Adrenal gland (tissue), 12 donors: ENCODE measurements around the gene S100A8. TPM values are rescaled to one million over a fixed set of nuclear protein-coding genes. Genes with fewer than 3 reads are reported as not detected.

Experiments
- DNase-seq, 7 donors: peaks; one replicate each; pipeline ENCODE4 v3.0.0-alpha.2; 2019 to 2020
- H3K27ac ChIP-seq, 5 donors: fragments of 200-600 bp; sonication (generic) in 4 of 5; 1 replicate in 3 of 5; 2 replicates in 2 of 5; pipeline versions ENCODE4 v1.5.1 to v1.8.0; 2016 to 2020; ENCODE audit warnings: mild to moderate bottlenecking in 1 of 5
- H3K27me3 ChIP-seq: fragments of 200-600 bp; 2 replicates; pipeline ENCODE4 v1.8.0; 2021
- H3K36me3 ChIP-seq, 2 donors: fragments of 200-600 bp; replicated peaks in 1 of 2; 1 replicate in 1 of 2; 2 replicates in 1 of 2; pipeline versions ENCODE4 v1.5.1 to v1.8.0; 2018 to 2022
- H3K4me1 ChIP-seq, 2 donors: fragments of 200-600 bp; replicated peaks in 1 of 2; 1 replicate in 1 of 2; 2 replicates in 1 of 2; pipeline versions ENCODE4 v1.5.1 to v1.8.0; 2018 to 2021
- H3K4me3 ChIP-seq, 4 donors: fragments of 200-600 bp; sonication (generic) in 3 of 4; one replicate each; pipeline ENCODE4 v1.5.1; 2016 to 2018
- H3K9me3 ChIP-seq, 3 donors: fragments of 200-600 bp; sonication (generic) in 1 of 3; replicated peaks in 1 of 3; 1 replicate in 2 of 3; 2 replicates in 1 of 3; pipeline versions ENCODE4 v1.5.1 to v1.8.0; 2016 to 2021
- POLR2A ChIP-seq, 2 donors: fragments of 450-650 bp; IDR thresholded peaks; one replicate each; pipeline ENCODE4 v1.6.1; 2017; ENCODE audit warnings: antibody characterized with exemption in 2 of 2, mild to moderate bottlenecking in 2 of 2, moderate library complexity in 1 of 2
- WGBS, 4 donors: extraction: QIAGEN DNeasy Blood & Tissue Kit in 2 of 4; methylation state at CpG; one replicate each; pipeline versions ENCODE4 v1.1.5 to v1.1.7; 2013 to 2017; 5-methylcytosine and 5-hydroxymethylcytosine counted together
- intact Hi-C, 2 donors: fragments of 100-400 bp; cut with DNase I; formaldehyde crosslinking; loops; one replicate each; pipeline versions ENCODE4 v1.14.1 to v1.15.0; 2022 to 2023
- polyA plus RNA-seq, 3 donors: library from polyadenylated mRNA; stranded (reverse); fragments of 200-250 nt in 2 of 3; fragments of 350-450 nt in 1 of 3; fragmentation: Illumina TruSeq in 1 of 3; extraction: RNeasy Lipid Tissue Mini Kit (QIAGEN cat#74804) in 1 of 3; gene quantifications; one replicate each; pipeline ENCODE4 v1.2.3, GENCODE V29; 2013 to 2014
- total RNA-seq, 9 donors: library from RNA; depleted of rRNA in 4 of 9; stranded (reverse); fragments of >200 nt in 4 of 9; fragments of 120-200 nt in 1 of 9; fragmentation: NEBNext Ultra II Directional in 1 of 9; extraction: Animal tissue kit (Norgen Biotek cat#: 25700) in 1 of 9; gene quantifications; one replicate each; pipeline versions ENCODE4 v1.1.0 to v1.2.4, GENCODE V29; 2013 to 2023
- TF ChIP-seq, protein P1 (sequence below), 6 experiments: fragments of 450-650 bp in 4 of 6; fragments of 200-600 bp in 2 of 6; sonication (generic) in 1 of 6; IDR thresholded peaks; 1 replicate in 5 of 6; 2 replicates in 1 of 6; pipeline versions ENCODE4 v1.5.1 to v1.8.0; 2016 to 2021; ENCODE audit warnings: antibody characterized with exemption in 6 of 6, mild to moderate bottlenecking in 2 of 6, moderate library complexity in 1 of 6
- donor health status: healthy with polysubstance abuse.
- donor health status: Bipolar disorder and iron deficiency.
- donor health status: DM: yes; HTN: yes; CAD: no.
- donor health status: DM: no; HTN: no; CAD: no.
- donor health status: DM: no; HTN: no; CAD: no.
- donor health status: DM: yes; HTN: yes; CAD: no.

Gene S100A8
- total and polyA plus RNA-seq, 12 donors: 3.4 to 257 (median 58.0) TPM

- intact Hi-C loops: no loop called here
- TF ChIP-seq, protein P1, sequence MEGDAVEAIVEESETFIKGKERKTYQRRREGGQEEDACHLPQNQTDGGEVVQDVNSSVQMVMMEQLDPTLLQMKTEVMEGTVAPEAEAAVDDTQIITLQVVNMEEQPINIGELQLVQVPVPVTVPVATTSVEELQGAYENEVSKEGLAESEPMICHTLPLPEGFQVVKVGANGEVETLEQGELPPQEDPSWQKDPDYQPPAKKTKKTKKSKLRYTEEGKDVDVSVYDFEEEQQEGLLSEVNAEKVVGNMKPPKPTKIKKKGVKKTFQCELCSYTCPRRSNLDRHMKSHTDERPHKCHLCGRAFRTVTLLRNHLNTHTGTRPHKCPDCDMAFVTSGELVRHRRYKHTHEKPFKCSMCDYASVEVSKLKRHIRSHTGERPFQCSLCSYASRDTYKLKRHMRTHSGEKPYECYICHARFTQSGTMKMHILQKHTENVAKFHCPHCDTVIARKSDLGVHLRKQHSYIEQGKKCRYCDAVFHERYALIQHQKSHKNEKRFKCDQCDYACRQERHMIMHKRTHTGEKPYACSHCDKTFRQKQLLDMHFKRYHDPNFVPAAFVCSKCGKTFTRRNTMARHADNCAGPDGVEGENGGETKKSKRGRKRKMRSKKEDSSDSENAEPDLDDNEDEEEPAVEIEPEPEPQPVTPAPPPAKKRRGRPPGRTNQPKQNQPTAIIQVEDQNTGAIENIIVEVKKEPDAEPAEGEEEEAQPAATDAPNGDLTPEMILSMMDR (IDR thresholded peaks at IDR 0.05): no peak
- TF ChIP-seq POLR2A (IDR thresholded peaks at IDR 0.05): no peak
- peak in 2 of 7 donors; percentile 12 to 34 for DNase-seq
- Histone ChIP-seq H3K27ac (no peak overlapping the region), H3K36me3 (no peaks in the 10 kb centered on the region), H3K4me3 (no peak overlapping the region), H3K9me3 (no peaks in the 10 kb centered on the region), H3K4me1 (no peaks in the 10 kb centered on the region), H3K27me3 (no peaks in the 10 kb centered on the region)
- WGBS, 4 donors: 70 to 81% (median 77%) methylated on average over 11 to 12 of the region's 12 CpGs
Measured at GRCh38 chr1:153364766-153365666, 25.9 kb downstream of the S100A8 start.

DNA sequence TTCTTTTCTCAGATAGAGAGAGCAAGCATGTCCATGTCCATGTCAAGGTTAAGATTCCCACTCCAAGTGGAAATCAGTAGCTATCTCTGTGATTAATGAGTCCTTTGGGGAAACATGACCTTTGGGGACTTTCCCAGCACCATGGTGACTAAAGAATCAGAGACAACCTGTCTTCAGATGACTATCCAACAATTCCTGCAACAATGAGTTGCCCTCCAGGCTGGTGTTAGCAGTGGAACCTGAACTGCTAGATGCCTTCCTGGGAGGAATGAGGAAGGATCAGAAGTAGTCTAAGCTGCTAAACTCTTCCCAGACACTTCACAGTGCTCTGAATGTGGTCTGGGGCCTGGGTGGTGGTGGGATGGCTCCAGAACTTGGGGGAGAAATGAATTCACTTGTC, 26.7 kb downstream of the S100A8 start:
- DNase-seq: peak in 2 of 7 donors; percentile 8 to 9
- intact Hi-C loops: no loop called here

DNA sequence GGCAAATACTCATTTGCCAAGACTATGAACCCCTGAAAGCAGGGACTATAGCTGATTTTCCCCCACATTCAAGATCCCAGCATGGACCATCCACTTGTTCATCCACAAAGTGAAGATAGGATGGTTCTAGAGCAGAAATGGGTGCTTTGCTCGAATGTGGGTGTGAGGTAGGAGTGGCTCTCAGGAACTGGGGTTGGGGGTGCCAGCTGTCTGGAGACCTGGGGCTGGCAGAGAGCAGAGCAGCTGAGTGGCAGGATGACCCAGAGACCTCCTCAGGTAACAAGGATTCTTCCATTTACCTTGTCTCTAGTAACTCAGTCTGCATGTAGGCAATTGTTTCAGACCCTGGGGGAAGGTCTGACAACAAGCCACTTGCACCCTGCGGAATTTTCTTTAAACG, 27.2 kb downstream of the S100A8 start:
- H3K27ac ChIP-seq: no peak overlapping the region
- H3K27me3 ChIP-seq: no peaks in the 10 kb centered on the region
- no peaks in the 10 kb centered on the region for H3K9me3 ChIP-seq
- intact Hi-C loops: no loop called here
- DNase-seq: peak in 1 of 7 donors; percentile 10
- H3K4me1 ChIP-seq: no peaks in the 10 kb centered on the region
- no peak overlapping the region for H3K4me3 ChIP-seq
- TF ChIP-seq POLR2A (IDR thresholded peaks at IDR 0.05): no peak
- TF ChIP-seq, protein P1 (IDR thresholded peaks at IDR 0.05): no peak
- no peaks in the 10 kb centered on the region for H3K36me3 ChIP-seq
- 62 to 66% (median 65%) methylated on average over 3 of the region's 3 CpGs for WGBS, 4 donors

More for the DNA sequence above, 26.7 kb downstream of the S100A8 start:
- Histone ChIP-seq H3K9me3 (no peaks in the 10 kb centered on the region), H3K27me3 (no peaks in the 10 kb centered on the region), H3K4me3 (no peak overlapping the region), H3K27ac (no peak overlapping the region), H3K4me1 (no peaks in the 10 kb centered on the region), H3K36me3 (no peaks in the 10 kb centered on the region)
- TF ChIP-seq POLR2A (IDR thresholded peaks at IDR 0.05): no peak
- TF ChIP-seq, protein P1 (IDR thresholded peaks at IDR 0.05): no peak

GRCh38 chr1:153362187-153362775, 28.6 kb downstream of the S100A8 start:
- Histone ChIP-seq H3K27me3 (no peaks in the 10 kb centered on the region), H3K4me1 (no peaks in the 10 kb centered on the region), H3K4me3 (no peak overlapping the region), H3K9me3 (no peaks in the 10 kb centered on the region), H3K36me3 (no peaks in the 10 kb centered on the region), H3K27ac (no peak overlapping the region)
- 73 to 97% (median 81%) methylated on average over 2 to 3 of the region's 3 CpGs for WGBS, 4 donors
- peak in 2 of 7 donors; percentile 10 to 14 for DNase-seq
- no peak for TF ChIP-seq POLR2A (IDR thresholded peaks at IDR 0.05)
- TF ChIP-seq, protein P1 (IDR thresholded peaks at IDR 0.05): no peak
- intact Hi-C loops: no loop called here
